ENCODE results near the gene IGFLR1.
"Not testable (repeated sequence)": the region's sequence is repeated elsewhere in the genome, so short reads cannot be mapped to it uniquely, and the experiment has no call there.

Gene IGFLR1

DNA sequence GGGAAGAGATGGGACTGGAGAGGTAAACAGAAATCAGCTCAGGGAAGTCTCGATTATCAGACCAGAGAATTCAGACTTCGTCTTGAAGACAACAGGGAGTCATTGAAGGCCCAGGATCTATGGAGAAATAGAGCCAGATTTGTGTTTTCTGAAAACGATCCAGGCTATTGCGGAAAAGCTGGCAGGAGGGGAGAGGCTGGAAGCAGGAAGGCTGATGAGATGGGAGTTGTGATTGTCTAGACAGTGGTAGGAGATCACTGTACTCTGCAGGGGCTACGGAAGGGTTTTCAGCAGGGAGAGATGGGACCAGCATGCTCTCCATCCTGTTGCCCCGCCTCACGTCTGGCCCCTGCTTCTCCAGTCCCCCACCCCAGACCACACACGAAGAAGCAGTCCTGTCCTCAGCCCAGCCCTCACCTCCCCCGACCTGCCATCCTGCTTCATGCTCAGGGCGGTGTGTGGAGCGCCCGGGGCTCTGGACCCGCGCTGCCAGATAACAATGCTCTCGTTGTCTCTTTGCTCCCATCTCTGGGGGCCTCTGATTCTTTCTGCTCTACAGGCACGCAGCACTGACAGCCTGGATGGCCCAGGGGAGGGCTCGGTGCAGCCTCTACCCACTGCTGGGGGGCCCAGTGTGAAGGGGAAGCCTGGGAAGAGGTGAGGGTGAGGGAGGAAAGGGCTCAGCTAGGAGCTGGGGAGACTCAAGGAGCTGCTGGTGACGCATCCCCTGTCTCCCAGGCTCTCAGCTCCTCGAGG is 35.0 kb upstream of the IGFLR1 start:
- DNase-seq (ENCODE audit: low spot score), result no peak

DNA sequence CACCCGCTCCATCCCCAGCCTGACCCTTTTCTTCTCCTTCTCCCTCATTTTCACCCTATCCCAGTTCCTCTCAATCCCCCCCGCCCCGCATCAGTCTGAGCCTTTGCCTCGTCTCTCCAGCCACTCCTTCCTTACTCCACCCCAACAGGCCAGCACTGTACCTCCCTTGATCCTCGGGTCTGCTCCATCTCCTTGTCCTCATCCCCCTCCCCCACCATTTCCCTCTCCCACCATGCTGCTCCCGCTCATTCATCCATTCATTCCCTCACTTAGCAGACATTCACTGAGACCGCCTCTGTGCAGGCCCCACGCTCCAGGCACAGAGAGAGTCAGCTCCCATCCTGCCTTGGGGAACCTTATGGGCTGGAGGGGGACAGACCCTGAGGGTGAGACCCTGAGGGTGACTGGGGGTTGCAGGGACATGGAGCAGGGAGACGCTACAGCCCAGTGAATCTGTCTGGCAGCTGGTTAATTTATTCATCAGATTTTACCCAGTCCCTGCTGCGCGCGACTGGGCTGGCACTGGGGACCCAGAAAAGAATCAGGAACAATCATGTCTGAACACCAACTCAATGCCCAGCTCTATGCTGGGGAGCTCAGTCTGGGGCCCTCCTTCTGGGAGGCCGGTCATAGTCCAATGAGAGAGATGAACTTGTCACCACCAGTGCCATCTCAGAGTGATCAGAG is 34.0 kb upstream of the IGFLR1 start:
- no peak for DNase-seq (ENCODE audit: low spot score)

GRCh38 chr19:35775298-35776101 is 33.2 kb upstream of the IGFLR1 start, which contains the start of gene ARHGAP33:
ARHGAP33 (plus strand) TSS chr19:35775564; CDS start chr19:35775659, 95 bp downstream.
- DNase-seq (ENCODE audit: low spot score), result peak; percentile 96

DNA sequence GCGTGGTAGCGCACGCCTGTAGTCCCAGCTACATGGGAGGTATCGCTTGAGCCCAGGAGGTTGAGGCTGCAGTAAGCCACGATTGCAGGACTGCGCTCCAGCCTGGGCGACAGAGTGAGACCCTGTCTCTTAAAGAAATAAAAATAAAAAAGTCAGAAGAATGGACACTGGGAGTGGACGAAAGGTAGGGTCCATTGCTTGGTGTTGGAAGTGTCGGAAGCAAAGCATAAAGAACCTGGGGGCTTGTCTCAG is 32.7 kb upstream of the IGFLR1 start:
- no peak for DNase-seq (ENCODE audit: low spot score)

DNA sequence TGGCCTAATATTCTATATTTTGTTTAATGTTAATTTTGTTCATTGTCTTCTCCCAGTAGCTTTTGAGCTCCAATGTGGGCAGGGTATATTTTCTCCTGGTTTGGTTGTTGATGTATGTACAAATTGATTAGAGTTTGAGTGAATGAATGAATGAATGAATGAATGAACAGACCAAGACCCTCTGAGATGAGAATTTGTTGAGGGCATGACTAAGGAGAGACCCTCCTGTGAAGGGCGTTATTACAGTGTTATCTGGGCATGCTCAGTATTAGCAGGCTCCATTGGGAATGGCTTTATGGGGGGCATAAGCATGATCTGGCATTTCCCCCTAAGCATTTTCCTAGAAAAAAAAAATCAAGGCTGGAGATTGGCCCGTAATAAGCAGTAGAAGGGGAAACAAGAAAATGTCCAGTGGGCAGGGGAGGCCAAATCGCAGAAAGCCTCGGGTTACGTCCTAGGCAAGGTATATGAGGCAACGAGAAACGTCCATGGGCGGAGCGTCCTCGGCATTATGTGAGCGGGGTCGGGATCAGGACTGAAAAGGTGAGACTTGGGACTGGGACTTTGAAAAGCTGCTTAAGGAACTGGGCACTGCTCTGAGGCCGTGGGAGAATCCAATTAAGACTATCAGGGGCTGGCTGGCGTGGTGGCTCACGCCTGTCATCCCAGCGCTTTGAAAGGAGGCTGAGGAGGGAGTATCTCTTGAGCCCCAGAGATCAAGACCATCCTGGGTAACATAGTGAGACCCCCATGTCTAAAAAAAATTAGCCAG is 32.2 kb upstream of the IGFLR1 start:
- DNase-seq (ENCODE audit: low spot score), result no peak

GRCh38 chr19:35773020-35773806 is 31.0 kb upstream of the IGFLR1 start:
- peak; percentile 89 for DNase-seq (ENCODE audit: low spot score)

- DNase-seq (ENCODE audit: low spot score), result not testable (repeated sequence)
These were observed 30.1 kb upstream of the IGFLR1 start for GRCh38 chr19:35772362-35772761.

GRCh38 chr19:35768082-35768421 is 25.8 kb upstream of the IGFLR1 start:
- DNase-seq (ENCODE audit: low spot score), result no peak

DNA sequence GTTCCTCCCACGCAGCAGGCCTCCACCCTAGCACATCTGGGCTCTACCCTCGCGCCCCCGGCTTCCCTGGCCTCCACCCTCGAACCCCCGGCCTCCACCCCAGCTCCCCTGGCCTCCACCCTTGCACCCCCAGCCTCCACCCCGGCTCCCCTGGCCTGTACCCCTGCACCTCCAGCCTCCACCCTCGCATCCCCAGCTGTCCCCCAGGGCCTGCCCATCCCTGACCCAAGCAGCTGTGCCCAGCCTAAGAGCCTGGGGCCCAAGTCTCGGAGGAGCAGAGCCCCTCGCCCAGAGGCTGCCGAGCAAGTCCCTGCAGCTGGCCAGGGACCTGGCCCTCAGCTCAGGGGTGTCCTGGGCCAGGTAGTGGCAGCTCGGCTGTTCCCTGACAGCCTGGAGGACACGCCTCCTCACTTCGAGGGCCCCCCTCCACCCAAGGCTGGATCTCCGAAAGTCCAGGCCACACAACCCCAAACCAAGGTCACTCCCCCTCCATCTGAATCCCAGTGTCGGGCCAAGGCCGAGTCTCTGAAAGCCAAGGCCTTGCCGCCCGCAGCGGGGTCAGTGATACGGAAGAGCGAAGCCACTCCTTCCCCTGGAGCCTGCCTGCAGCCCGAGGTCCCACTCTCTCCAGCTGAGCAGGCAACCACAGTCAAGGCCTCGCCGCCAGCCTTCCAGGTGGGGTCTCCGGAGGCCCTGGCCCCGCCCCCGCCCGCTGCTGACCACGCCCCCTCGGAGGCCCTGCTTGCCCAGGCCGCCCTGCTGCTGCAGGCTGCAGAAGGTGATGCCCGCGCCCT is 25.2 kb upstream of the IGFLR1 start:
- peak; percentile 76 for DNase-seq (ENCODE audit: low spot score)

DNA sequence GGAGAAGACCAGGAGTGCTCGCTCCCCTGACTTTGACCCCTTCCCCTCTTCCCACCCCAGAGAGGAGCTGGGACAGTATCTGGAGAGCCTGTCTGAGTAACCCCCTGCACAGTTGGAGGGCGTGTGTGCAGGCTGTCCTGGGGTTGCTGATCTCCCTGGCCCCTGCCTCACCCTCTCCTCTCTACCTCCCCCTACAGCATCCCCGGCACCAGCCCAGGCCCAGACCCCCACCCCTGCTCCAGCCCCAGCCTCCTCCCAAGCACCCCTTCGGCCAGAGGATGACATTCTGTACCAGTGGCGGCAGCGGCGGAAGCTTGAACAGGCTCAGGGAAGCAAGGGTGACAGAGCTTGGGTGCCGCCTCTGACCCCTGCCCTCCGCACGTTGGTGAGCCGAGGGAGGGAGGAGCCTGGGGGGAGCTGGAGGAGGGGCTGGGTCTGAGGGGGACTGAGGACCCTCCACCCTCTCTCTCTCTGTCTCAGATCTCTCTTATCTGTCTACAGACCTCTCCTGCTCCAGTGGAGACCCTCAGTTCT is 24.4 kb upstream of the IGFLR1 start:
- no peak for DNase-seq (ENCODE audit: low spot score)

- no peak for DNase-seq (ENCODE audit: low spot score)
These were observed 22.4 kb upstream of the IGFLR1 start for GRCh38 chr19:35764432-35765315.

GRCh38 chr19:35760711-35761349 is 18.6 kb upstream of the IGFLR1 start:
- DNase-seq (ENCODE audit: low spot score), result peak; percentile 61

DNA sequence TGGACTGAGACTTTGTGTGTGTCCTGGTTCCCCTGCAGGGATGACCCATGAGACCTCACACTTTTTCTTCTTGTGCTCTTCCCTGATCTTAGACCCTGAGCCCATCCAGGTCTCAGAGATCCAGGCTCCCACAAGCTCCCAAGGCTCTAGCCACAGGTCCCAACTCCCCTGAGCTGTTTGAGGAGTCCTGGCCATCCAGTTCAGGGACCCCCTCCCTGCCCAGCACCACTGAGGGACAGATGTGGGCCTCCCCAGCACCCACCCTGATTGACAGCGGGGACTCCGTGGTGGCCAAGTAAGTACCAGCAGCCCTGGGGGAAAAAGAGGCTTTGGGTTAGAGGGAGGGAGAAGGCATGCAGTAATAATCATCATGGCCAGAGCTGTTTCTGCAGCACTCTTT is 17.4 kb upstream of the IGFLR1 start:
- DNase-seq (ENCODE audit: low spot score), result no peak

GRCh38 chr19:35757749-35758608 is 15.7 kb upstream of the IGFLR1 start, which contains the start of gene PROSER3:
PROSER3 (plus strand) TSS chr19:35758176; CDS start chr19:35758216, 40 bp downstream.
- DNase-seq (ENCODE audit: low spot score), result peak; percentile 100

DNA sequence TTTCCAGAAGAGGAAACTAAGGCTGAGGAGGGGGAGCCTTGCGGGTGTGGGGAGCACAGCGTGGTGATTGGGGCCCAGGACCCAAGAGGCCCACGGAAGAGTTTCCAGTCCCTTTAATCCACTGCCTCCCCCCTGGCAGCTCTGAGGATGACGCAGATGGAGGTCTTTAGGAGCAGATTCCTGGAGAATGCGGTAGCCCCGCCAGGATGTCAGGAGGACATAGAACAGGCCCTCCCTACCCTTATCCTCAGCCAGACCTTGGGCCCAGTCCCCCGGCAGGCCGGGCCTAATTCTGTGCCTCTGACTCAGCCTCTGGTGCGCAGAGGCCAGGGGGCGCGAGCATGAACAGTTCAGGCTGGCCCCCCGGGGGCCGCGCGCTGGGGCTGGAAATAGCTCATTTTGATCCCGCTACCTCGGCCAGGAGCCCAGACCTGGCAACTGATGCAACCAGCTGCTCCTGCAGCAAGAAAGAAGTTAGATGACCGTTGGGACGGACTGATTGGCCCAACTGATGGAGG is 15.0 kb upstream of the IGFLR1 start:
- peak; percentile 67 for DNase-seq (ENCODE audit: low spot score)

DNA sequence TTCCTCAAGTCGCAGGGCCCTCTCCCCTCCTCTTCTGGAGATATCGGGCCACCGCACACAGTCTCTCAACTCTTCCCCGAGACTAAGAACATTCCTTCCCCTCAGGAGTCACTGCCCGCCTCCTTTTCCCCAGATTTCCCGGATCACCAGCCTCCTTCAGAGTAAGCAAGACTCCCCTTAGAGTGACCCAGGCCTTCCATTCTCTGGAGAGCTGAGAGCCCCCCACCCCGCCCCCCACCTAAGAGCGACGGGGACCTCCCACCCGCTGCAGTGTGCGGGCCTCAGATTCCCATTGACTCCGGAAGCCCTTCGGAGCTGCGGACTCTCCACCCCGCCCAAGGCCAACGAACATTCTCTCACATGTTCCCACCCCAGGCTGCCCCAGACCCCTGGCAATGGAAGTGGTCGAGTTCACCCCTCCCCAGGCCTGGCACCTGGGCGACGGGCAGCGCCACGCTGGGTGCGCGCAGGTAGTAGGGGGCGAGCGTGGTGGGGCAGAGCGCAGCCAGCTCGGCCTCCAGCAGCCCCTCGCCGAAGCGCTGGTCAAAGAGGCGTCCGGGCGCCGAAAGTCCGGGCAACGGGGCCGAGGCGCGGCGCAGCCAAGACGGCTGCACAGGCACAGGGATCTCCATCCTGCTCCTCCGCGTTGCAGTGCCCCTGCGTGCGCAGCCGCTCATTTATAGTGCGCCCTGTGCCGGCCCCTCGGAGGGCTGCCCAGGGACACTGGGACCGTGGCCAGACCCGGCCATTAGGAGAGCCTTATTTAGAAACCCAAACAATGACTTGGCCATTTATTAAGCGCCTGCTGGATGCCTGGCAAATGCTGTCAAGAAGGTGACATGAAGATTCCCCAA is 14.4 kb upstream of the IGFLR1 start, which contains the start of gene HSPB6:
HSPB6 (minus strand) TSS at position 653 of the 854 bp plus-strand sequence; CDS start at position 632, 21 bp downstream.
- DNase-seq (ENCODE audit: low spot score), result no peak

All from kidney tubule cell (primary cell).